ENCODE results near the gene MANSC4.

Gene MANSC4

GRCh38 chr12:27812502-27812901 is 32.5 kb upstream of the MANSC4 start:
- TF ChIP-seq CTCF (IDR thresholded peaks at IDR 0.05; ENCODE audit: control insufficient read depth, insufficient read depth, low read depth, low read length, missing control alignments), result no peak
- no peak for DNase-seq (ENCODE audit: low read depth)
- H3K4me3 ChIP-seq (ENCODE audit: control insufficient read depth, low read depth, low read length), result no peak overlapping the region

GRCh38 chr12:27810756-27811155 is 30.7 kb upstream of the MANSC4 start:
- TF ChIP-seq CTCF (IDR thresholded peaks at IDR 0.05; ENCODE audit: control insufficient read depth, insufficient read depth, low read depth, low read length, missing control alignments), result no peak
- H3K4me3 ChIP-seq (ENCODE audit: control insufficient read depth, low read depth, low read length), result no peak overlapping the region
- DNase-seq (ENCODE audit: low read depth), result no peak

- no peak for TF ChIP-seq CTCF (IDR thresholded peaks at IDR 0.05; ENCODE audit: control insufficient read depth, insufficient read depth, low read depth, low read length, missing control alignments)
- H3K4me3 ChIP-seq (ENCODE audit: control insufficient read depth, low read depth, low read length), result no peak overlapping the region
- DNase-seq (ENCODE audit: low read depth), result no peak
Observed at GRCh38 chr12:27808841-27809240, 28.8 kb upstream of the MANSC4 start.

GRCh38 chr12:27807063-27807703 is 27.1 kb upstream of the MANSC4 start:
- H3K4me3 ChIP-seq (ENCODE audit: control insufficient read depth, low read depth, low read length), result no peak overlapping the region
- DNase-seq (ENCODE audit: low read depth), result no peak
- TF ChIP-seq CTCF (IDR thresholded peaks at IDR 0.05; ENCODE audit: control insufficient read depth, insufficient read depth, low read depth, low read length, missing control alignments), result no peak

GRCh38 chr12:27806259-27806658 is 26.2 kb upstream of the MANSC4 start:
- no peak for TF ChIP-seq CTCF (IDR thresholded peaks at IDR 0.05; ENCODE audit: control insufficient read depth, insufficient read depth, low read depth, low read length, missing control alignments)
- DNase-seq (ENCODE audit: low read depth), result no peak
- no peak overlapping the region for H3K4me3 ChIP-seq (ENCODE audit: control insufficient read depth, low read depth, low read length)

- DNase-seq (ENCODE audit: low read depth), result no peak
- no peak overlapping the region for H3K4me3 ChIP-seq (ENCODE audit: control insufficient read depth, low read depth, low read length)
- TF ChIP-seq CTCF (IDR thresholded peaks at IDR 0.05; ENCODE audit: control insufficient read depth, insufficient read depth, low read depth, low read length, missing control alignments), result no peak
Observed at GRCh38 chr12:27805238-27805637, 25.2 kb upstream of the MANSC4 start.

- DNase-seq (ENCODE audit: low read depth), result no peak
- H3K4me3 ChIP-seq (ENCODE audit: control insufficient read depth, low read depth, low read length), result no peak overlapping the region
- no peak for TF ChIP-seq CTCF (IDR thresholded peaks at IDR 0.05; ENCODE audit: control insufficient read depth, insufficient read depth, low read depth, low read length, missing control alignments)
Observed at GRCh38 chr12:27802936-27803335, 22.9 kb upstream of the MANSC4 start.
